ENCODE data around the gene ELL. TPM values are rescaled to one million over a fixed set of nuclear protein-coding genes. Genes with fewer than 3 reads are reported as not detected.
A peak's percentile ranks its signal among the peaks of the same experiment; 100 is the strongest.

Gene ELL
- total and polyA plus RNA-seq, 9 of the 15 experiments (the other 6 are each of a cell fraction or from before 2014, with no cell fraction given) = 0.24 to 22.5 (median 4.1) TPM

GRCh38 chr19:18414504-18415177, 107.2 kb downstream of the ELL start (continued):
- TF ChIP-seq CREB3 (tag; conservative IDR thresholded peaks at IDR 0.05; ENCODE audit: low read depth) = no peak; the same call in 1 of the 2 replicates
- TF ChIP-seq CUX1 (CRISPR knock-in tag; IDR thresholded peaks at IDR 0.05) = no peak
- TF ChIP-seq RUNX1 (IDR thresholded peaks at IDR 0.05; ENCODE audit: low read depth) = no peak
- TF ChIP-seq KDM1A (IDR thresholded peaks at IDR 0.05) = no peak
- TF ChIP-seq FOXP1 (CRISPR knock-in tag; IDR thresholded peaks at IDR 0.05) = peak; percentile 77
- no peak for TF ChIP-seq KHSRP (IDR thresholded peaks at IDR 0.05)
- no peak for TF ChIP-seq PREB (CRISPR knock-in tag; IDR thresholded peaks at IDR 0.05)
- TF ChIP-seq HMBOX1 (IDR thresholded peaks at IDR 0.05) = peak; percentile 73
- TF ChIP-seq MBD1 (CRISPR knock-in tag; IDR thresholded peaks at IDR 0.05) = no peak
- peak; percentile 40 for TF ChIP-seq L3MBTL2 (IDR thresholded peaks at IDR 0.05)
- no peak for TF ChIP-seq RAD51 (IDR thresholded peaks at IDR 0.05; ENCODE audit: borderline replicate concordance, low read depth)
- no peak for TF ChIP-seq PYGO2 (tag; IDR thresholded peaks at IDR 0.05)
- peak in 1 of 2 experiments; percentile 54; a peak in 2 of 4 replicates for TF ChIP-seq MAZ (CRISPR knock-in tag; conservative IDR thresholded peaks at IDR 0.05 in 1 of 2, IDR thresholded peaks at IDR 0.05 in 1 of 2)
- no peak for TF ChIP-seq ZNF707 (CRISPR knock-in tag; conservative IDR thresholded peaks at IDR 0.05)
- TF ChIP-seq FOXK1 (CRISPR knock-in tag; IDR thresholded peaks at IDR 0.05; ENCODE audit: borderline replicate concordance) = no peak
- no peak for TF ChIP-seq ZBTB43 (CRISPR knock-in tag; IDR thresholded peaks at IDR 0.05)
